GM19023 (cell line): Measurements from ENCODE around the gene PROZ.

Experiments
- ATAC-seq: cut with Tn5 transposase; IDR thresholded peaks from one replicate; pipeline ENCODE4 v1.9.1; 2021; ENCODE audit warnings: mild to moderate bottlenecking, moderate library complexity; ENCODE audit not compliant: unreplicated experiment

Gene PROZ

DNA sequence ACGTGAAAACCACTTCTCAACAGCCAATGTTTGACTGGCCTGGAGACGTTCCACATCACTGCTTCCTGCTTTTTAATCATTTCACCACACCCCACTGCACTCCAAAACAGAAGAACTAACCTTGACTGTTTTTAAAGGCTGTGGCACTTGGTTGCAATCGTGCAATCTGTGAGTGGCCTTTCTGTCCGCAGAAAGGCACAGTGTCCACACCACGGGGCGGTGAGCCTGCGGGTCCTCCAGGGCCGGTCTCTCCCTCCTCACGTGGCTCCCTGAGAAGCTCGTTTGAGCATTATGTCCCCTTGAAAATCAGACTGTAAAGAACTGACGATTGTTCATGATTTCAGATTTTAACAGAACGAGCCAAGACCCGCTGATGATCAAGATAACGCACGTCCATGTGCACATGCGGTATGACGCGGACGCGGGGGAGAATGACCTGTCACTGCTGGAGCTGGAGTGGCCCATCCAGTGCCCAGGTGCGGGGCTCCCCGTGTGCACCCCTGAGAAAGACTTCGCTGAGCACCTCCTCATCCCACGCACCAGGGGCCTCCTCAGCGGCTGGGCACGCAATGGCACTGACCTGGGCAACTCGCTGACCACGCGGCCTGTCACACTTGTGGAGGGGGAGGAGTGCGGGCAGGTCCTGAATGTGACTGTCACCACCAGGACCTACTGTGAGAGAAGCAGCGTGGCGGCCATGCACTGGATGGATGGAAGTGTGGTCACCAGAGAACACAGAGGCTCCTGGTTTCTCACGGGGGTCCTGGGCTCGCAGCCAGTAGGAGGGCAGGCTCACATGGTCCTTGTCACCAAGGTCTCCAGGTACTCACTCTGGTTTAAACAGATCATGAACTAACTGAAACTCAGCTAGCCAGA lies 13.0 kb downstream of the PROZ start:
- no peak for ATAC-seq

GRCh38 chr13:113172419-113172926 lies 14.0 kb downstream of the PROZ start:
- no peak for ATAC-seq

- no peak for ATAC-seq
Measured at GRCh38 chr13:113176280-113176679, 17.8 kb downstream of the PROZ start.

DNA sequence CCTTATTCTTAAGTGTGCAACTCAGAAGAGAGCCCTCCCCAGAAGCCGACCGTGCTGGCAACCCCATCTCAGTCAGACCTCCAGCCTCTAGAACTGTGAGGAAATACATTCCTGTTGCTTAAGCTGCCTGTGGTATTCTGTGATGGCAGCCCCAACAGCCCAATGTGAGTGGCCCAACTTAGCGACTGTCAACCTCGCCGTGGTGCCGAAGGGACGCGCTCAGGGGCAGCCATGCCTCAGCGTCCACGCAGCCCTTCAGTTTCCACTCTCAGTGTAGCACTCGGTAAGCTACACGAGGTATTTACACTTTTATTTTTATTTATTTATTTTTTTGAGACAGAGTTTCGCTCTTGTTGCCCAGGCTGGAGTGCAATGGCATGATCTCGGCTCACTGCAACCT lies 18.4 kb downstream of the PROZ start:
- ATAC-seq: no peak

DNA sequence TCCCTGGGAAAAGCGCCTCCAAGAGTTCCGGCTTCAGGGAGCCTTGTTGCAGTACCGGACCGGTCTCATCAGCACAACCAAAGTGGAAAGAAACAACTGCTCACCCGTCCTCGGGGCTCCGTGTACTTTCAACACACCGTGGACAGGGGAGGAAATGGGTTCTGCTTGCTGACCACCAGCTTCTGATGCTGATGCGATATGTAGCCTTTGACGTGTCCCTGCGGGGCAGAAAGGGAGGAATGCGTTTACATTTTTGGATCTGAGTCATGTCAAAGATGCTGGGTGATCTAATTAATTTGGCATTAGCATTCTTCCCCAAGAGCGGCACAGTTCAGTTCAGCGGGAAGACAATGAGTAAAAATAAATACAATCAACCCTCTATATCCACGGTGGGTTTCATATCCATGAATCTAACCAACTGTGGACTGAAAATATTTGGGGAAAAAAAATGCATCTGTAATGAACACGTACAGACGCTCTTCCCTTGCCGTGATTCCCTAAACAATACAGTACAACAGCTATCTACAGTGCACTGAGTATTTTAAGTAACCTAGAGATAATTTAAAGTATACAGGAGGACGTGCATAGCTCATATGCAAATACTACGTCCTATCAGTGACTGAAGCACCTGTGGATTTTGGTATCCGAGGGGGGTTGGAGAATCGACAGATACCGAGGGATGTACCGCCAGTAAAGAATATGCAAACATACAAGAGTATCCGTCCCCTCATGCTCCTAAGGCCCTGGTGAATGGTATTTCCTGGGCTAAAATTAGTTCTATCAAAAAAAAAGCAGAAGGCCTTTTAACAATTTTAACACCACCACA lies 19.8 kb downstream of the PROZ start:
- ATAC-seq: no peak

- no peak for ATAC-seq
Measured at GRCh38 chr13:113178896-113179167, 20.4 kb downstream of the PROZ start.

DNA sequence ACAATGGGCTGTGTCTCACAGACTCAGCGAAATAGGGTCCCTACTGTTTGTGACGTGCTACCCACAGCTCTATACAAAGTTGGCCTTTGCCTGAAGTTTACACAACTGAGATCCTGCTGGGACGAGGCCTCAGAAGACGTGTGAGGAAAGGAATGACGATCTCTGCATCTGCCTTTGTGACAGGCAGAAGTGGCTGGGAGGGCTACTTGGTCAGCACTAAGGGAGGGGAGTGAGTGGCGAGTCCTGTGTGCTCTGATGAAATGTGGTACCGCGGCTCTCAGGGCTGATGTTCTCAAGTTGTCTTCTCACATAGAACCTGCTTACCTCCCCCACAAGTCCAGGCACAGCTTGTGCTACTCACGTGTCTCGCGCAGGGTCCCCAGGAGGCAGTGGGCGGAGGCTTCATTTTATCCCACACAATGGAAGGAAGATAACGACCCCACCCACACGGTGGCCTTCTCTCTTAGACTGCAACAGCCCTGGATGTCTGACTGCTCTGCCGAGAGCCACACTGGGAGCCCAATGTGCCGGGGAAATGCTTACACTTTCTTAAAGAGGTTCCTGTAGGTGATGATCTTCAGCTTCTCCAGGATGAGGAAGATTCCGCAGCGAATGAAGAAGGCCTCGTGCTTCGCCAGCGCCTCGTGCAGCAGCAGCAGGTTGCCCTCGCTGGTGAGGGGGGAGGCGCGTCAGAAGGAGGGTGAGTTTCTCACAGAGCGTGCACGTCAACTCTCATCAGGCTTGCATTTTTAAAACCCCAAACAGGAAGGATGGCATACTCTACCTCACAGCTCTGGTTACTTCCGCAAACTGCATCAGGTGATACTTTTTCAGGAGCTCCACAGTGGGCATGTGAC lies 21.2 kb downstream of the PROZ start:
- no peak for ATAC-seq

DNA sequence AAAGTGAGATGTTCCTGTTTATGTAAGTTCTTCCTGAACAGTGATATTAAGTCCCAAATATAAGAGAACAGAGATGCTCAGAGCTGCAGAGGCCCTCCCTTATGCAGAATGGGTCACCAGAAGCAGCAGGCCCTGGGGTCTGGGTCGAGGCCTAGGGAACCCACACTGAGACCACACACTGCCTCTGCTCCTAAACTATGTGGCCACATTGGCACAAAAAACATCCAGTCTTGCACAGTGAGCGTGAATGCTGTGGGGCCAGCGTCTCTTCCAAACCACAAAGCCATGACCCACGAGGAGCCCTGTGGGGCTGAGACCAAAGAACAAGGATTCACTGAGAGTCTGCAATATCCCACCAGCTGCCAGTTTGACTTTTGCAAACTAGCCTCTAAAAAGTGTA lies 23.6 kb downstream of the PROZ start:
- no peak for ATAC-seq

GRCh38 chr13:113183450-113184129 lies 25.1 kb downstream of the PROZ start:
- no peak for ATAC-seq

GRCh38 chr13:113184568-113185440 lies 26.4 kb downstream of the PROZ start:
- no peak for ATAC-seq

DNA sequence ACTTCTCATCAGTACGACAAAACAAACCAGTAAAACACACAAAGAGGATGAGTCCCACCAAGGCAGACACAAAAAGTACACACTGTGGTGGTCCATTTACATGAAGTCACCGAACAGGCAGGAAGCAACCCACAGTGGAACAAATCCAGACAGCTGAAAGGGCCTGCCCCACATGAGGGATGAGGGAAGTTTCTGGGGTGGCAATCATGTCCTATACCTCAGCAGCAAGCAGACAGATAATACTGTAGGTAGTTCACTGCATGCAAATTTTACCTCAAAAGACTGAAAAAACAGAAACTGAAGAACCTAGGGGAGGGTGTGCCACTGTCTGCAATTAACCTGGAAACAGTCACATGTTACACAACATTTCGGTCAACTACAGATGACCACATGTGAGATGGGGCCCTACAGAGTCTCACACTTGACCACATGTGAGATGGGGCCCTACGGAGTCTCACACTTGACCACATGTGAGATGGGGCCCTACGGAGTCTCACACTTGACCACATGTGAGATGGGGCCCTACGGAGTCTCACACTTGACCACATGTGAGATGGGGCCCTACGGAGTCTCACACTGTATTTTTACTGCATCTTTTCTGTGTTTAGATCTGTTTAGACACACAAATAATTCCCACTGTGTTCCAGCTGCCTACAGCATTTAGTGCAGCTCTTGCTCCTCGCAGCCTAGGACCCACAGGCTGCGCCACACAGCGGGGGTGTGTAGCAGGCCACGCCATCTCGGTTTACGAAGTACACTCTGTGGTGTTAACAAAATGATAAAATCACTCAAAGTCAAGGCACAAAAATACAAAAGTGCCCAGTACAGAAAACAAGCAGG lies 27.8 kb downstream of the PROZ start:
- peak; percentile 96 for ATAC-seq

GRCh38 chr13:113187263-113187669 lies 28.8 kb downstream of the PROZ start:
- ATAC-seq: no peak

DNA sequence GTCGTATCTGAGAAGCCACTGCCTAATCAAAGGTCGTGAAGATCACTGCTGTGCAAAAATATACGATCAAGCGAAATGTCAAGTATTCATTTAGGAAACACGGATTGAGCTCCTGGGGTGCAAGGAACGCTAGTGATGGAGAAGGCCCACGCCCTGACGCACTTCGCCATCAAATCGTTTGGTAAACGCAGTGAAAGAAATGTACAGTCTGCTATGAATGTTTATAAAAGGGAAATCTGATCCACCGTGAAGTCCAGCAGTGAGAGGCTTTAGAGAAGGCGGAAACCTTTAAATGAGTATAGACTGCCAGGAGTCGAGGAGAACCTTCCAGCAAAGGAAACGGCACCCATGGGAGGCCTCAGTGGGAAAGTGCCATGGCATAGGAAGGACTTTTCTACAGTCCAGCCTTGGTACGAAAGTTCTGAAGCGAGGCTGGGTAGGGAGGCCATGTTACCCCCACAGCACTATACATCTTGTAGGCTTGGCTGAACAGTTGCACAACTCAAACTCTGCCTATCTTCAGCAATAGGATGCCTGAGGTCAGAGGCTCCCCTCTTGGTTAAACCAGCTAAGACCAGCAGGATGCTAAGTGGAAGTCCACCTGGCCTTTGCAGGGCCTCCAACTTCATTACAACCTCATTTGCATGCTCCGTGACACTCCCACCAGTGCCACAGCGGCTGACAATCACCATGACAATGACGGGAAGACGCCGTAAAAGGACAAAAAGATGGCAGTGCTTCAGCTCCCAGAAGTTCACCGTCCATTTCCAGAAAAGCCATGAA lies 29.6 kb downstream of the PROZ start:
- no peak for ATAC-seq

GRCh38 chr13:113190181-113190580 lies 31.7 kb downstream of the PROZ start:
- no peak for ATAC-seq

DNA sequence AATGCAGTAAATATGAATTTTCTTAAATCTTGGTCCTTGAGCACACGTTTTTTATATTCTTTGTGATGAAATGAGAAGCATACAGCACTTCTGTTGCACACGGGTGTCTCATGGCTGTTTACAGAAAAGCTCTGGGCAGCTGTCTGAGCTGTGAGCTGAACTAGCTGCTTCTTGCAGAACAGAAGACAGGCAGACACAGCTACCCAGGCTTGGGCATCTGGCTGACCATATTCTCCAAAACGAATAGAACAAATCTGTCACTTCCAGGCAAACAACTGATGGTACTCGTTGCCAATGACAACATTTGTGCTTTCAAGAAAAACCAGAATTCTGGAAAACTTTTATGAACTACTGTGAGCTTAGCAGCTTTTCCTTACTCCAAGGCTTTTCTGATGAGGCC lies 33.8 kb downstream of the PROZ start:
- no peak for ATAC-seq

- no peak for ATAC-seq
Measured at GRCh38 chr13:113192902-113193301, 34.5 kb downstream of the PROZ start.

DNA sequence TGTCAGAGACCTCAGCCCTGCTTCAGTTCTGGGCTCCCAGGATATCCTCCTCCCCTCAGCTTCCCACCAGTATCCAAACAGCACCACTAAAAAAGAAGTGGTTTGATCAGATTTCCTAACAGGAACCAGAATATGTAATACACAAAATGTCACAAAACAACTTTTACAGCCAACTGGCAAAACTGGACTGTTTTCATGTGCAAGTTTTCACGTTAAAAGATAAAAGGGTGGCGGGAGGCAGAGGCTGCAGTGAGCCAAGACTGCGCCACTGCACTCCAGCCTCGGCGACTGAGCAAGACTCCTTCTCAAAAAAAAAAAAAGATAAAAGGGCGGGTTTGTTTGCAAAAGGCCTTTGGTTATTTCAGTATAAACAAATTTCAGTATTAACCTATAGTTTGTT lies 36.9 kb downstream of the PROZ start:
- ATAC-seq: no peak
